Activated CD4-positive, CD25-positive, alpha-beta regulatory T cell treated with anti-CD3 and anti-CD28 coated beads, Interleukin-2, amount 50 U/mL, for 72 hours (primary cell): ENCODE data around the gene BCLAF3.

Experiments used
- DNase-seq: peaks from one replicate; pipeline ENCODE4 v3.0.0; 2021

BCLAF3 gene

DNA sequence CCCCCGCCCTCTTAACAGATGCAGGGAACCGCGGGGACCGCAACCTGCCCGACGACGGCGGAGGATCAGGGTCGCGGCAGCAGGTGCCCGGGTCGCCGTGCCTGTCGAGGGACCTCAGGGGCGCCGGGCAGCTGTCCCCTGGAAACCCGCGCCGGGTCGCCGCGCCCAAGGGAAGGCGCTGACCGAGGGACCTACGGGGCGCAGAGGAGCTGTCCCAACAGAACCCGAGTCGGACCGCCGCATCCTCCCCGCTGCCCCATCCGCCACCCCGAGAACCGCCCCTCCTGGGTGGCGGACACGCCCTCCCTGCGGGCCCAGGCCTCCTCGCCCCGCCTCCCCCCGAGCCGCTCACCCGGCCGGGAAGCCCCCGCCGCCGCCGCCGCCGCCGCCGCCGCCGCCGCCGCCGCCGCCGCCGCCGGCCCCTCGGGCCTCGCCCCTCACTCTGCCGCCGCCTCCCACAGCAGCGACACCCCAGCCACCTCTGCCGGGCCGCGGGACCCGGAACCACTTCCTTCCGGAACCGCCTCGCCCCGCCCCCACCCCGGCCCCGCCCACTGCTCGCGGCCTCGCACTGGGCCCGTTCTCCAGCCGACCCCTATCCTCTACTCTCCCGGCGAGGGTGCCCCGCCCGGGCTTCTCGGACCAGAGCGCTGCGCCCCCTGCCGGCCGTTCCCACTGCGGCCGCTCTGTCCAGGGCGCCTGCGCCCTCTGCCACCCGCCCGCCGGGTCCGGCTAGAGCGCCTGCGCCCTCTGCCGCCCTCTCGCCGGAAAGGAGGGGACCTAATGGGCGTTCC, at the start of gene BCLAF3:
Gene BCLAF3, minus strand, starts transcription at position 506 of the 794 bp plus-strand sequence. CDS start 20,797 bp downstream, outside the sequence.
- peak; percentile 92 for DNase-seq

GRCh38 chrX:20038966-20039365, 48.1 kb upstream of the BCLAF3 start:
- no peak for DNase-seq

- no peak for DNase-seq
Observed at GRCh38 chrX:20037186-20037585, 46.3 kb upstream of the BCLAF3 start.

DNA sequence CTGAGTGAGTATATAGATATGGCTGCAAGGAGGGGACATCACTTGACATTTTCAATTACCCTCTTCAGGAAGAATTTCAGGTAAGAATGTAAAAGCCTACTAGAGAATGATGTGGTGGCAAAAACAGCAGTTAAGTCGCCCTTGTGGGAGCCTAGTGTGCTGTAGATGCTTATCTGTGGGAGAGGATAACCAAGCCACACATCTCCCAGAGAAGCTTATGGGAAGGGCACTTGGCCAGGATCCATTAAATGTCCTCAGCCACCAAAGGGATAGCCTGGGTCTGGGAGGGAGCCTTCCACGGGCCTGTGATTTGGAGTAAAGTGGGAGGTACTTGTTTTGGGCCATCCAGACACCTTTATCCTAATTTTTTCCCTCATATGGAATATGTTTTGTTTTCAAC, 41.3 kb upstream of the BCLAF3 start:
- no peak for DNase-seq

DNA sequence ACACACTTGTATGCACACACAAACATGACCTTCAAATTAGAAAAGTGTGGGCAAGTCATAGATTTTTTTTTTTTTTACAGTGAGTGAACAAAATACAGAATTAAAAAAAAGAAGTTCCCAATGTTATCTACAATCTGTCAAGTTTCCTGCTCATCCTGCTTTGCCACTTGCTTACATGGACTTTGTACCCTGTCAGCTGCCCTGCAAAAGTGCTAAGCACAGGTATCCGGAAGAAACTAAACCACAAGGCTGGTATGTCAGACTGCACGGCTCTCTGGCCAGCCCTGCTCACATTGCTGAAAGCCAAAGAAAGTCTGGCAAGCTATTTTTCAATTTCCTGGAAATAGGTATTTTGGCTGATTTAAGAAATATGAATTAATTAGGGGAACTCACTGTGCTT, 38.9 kb upstream of the BCLAF3 start:
- DNase-seq: no peak

DNA sequence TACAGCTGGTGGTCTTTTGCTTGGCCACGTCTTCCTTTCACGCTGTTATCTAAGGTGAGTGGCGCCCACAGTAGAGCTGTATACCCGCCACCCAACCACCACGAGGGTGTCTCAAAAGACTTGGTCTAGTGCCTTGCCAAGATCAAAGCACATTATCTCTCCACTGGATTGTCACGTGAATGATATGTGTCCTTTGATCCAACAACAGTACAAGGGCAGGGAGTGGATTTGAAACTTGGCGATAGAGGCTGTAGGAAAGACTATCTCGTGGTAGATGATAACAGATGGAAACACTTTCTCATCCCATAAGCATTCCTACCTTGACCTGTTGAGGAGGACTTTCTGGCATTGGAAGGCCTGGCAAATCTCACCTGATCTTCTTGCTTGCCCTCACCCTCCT, 37.7 kb upstream of the BCLAF3 start:
- DNase-seq: no peak

DNA sequence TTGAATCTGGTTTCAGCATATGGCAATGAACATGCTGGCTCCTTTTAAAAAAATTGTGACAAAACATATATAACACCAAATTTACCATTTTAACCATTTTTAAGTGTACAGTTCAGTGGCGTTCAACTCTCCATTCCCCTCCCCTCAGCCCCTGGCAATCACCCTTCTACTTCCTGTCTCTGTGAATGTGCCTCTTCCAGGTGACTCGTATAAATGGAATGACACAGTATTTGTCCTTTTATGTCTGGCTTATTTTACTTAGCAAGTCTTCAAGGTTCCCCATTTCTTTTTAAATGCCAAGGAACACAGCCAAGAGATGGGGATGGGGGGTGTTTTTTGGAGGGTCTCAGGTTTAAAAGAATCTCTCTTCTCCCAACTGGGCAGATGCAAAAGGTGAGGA, 35.4 kb upstream of the BCLAF3 start:
- no peak for DNase-seq

GRCh38 chrX:20019672-20020365, 29.0 kb upstream of the BCLAF3 start:
- DNase-seq: no peak

GRCh38 chrX:20016616-20016945, 25.7 kb upstream of the BCLAF3 start:
- DNase-seq: no peak

DNA sequence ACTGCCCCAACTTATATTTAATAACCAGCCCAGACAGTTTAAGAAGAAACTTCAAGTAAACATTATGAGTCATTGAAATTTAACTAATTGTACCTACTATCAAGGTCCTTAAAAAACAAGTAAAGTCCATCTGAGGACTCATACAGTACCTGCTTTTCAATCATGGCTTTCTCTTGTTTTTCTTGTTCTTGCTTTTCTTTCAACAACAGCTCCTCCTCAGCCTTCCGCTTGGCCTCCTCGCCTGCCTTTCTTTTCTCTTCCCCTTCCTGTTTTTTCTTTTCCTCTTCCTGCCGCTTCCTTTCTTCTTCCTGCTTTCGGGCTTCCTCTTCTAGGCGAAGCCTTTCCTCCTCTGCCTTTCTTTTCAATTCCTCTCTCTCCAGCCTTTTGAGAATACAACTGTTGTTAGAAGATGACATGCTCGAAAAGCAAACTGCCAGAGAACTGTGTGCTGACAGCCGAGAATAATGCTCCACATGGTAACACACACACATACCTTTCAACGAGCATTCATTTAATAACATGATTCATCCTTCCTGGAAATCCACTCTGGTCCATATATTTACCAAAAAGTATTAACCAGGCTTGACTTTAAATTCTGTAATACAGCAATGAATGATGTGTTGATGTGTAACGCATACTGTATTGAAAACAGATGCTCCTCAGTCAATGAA, 25.2 kb upstream of the BCLAF3 start:
- DNase-seq: no peak

- DNase-seq: no peak
Observed at GRCh38 chrX:20015422-20015821, 24.6 kb upstream of the BCLAF3 start.

DNA sequence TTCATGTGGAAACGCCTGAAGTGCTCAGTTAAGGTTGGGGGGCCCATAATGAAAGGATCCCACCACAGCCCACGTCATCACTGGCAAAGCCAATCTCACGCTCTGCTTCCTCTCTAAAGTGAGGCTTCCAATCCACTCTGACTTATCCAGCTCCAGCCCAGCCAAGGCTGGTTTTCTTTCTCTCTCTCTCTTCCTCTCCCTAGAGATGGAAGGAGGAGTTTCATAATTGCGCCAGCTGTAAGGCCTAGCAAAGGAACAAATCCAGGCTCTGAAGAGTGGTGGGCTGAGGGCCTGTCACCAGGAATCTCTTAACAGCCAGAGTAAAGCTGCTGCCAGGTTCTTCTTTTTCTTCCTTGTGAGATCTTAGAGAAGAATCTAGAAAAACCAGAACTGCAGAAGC, 20.7 kb upstream of the BCLAF3 start:
- no peak for DNase-seq

DNA sequence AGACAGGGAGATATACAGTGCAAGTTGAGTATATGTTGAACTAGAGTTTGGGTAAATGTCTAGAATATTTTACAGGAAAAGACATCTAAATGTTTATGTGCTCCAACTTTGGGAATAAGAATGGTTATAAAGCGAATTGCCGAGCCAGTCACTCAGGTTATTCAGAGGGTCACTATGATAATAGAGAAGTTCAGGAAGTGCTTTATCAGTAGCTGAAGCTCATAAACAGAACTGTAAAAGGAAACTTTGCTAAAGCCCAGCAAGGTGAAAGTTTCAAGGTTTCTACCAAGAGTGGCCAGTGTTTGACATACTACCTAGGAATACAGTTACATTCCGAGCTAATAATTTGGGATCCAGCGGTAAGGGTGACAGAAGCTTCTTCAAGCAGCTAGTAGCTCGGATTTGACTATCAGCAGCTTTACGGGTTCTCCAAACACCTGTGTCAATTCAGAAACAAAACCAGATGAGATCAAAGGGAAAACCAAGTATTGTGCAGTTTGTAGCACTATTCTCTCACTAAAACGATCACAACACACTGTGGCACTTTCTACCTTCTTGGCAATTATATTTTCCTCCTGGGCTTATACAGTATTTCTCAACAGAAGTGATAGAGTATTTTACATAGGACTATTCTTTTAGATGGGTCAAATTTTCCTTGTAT, 17.2 kb upstream of the BCLAF3 start:
- DNase-seq: no peak

- no peak for DNase-seq
Observed at GRCh38 chrX:20005883-20006282, 15.0 kb upstream of the BCLAF3 start.

GRCh38 chrX:20001588-20001987, 10.7 kb upstream of the BCLAF3 start:
- DNase-seq: no peak

- DNase-seq: no peak
Observed at GRCh38 chrX:19991350-19991718, 473 bp upstream of the BCLAF3 start.

GRCh38 chrX:19990151-19990555, 708 bp downstream of the BCLAF3 start:
- DNase-seq: no peak

DNA sequence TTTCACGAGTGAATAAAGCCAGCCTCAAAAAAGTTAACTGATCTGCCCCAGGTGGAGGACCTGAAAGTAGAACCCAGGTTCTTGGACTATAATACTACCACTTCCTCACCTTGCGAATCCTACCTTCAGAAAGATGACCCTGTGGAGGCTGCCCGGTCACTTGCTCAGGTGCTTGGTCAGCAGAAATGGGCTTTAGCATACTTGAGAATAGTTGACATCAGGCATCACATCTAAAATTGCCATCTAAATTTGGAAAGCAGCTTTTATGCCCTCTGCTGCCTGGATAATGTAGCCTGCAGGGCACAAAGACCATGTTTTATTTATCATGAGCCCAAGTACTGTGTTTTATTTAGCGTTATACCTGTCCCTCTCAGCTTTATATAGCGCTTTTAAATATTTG, 3.0 kb downstream of the BCLAF3 start:
- no peak for DNase-seq

GRCh38 chrX:19986531-19986930, 4.3 kb downstream of the BCLAF3 start:
- DNase-seq: no peak

DNA sequence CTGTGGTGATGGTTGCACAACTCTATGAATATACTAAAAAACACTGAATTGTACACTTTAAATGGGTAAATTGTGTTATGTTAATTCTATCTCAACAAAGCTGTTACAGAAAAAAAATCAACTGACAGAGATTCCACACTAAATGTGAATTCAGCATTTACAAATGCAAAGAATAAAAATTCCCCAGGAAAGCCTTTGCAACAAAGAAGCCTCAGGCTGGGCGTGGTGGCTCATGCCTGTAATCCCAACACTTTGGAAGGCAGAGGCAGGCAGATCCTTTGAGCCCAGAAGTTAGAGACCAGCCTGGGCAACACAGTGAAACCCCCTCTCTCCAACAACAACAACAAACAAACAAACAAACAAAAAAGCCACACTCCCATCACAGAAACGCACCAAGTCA, 8.9 kb downstream of the BCLAF3 start:
- no peak for DNase-seq

GRCh38 chrX:19975845-19976244, 15.0 kb downstream of the BCLAF3 start:
- DNase-seq: no peak

DNA sequence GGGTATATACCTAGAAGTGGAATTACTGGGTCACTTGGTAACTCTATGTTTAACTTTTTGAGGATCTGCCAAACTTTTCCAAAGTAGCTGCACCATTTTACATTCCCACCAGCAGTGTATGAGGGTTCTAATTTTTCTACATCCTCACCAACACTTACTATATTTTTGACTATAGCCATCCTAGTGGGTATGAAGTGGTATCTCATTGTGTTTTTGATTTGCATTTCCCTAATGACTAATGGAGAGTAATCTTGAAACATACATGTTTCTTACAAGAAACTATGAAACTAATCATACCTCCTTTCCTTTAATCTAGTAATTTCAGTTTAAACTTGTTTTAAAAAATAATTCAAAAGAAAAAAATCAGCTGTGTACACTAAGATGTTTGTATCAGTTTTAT, 17.9 kb downstream of the BCLAF3 start:
- no peak for DNase-seq

GRCh38 chrX:19968276-19968675, 22.6 kb downstream of the BCLAF3 start:
- no peak for DNase-seq

- DNase-seq: no peak
Observed at GRCh38 chrX:19966056-19966455, 24.8 kb downstream of the BCLAF3 start.
